Keratinocyte (primary cell): Measurements from ENCODE around the gene DOCK1. TPM values are rescaled to one million over a fixed set of nuclear protein-coding genes. Genes with fewer than 3 reads are reported as not detected.

ENCODE experiments used
- DNase-seq: peaks from one replicate; pipeline ENCODE4 v3.0.0-alpha.2; 2011; ENCODE audit warnings: low read depth, missing footprints, low spot score
- FAIRE-seq: peaks from 2 replicates; lab custom pipeline; 2011; peaks lifted over from hg19 to GRCh38; lab: Jason Lieb, UNC
- H2AFZ ChIP-seq: 2 replicates; pipeline ENCODE4 v1.6.0; 2012; ENCODE audit warnings: low read length, control low read depth, inconsistent platforms; ENCODE audit not compliant: control insufficient read depth
- H3K27ac ChIP-seq: 2 replicates; pipeline ENCODE4 v1.5.1; 2011; ENCODE audit warnings: low read length; ENCODE audit not compliant: control insufficient read depth, insufficient read depth
- H3K27me3 ChIP-seq: 3 replicates; pipeline ENCODE4 v1.6.0; 2011; ENCODE audit warnings: low read length; ENCODE audit not compliant: control insufficient read depth, insufficient read depth; ENCODE audit errors: extremely low read depth
- H3K36me3 ChIP-seq, 2 experiments: 2 replicates in 1 of 2; 3 replicates in 1 of 2; pipeline ENCODE4 v1.5.1; 2011; ENCODE audit warnings: low read length in 2 of 2, mild to moderate bottlenecking in 1 of 2; ENCODE audit not compliant: control insufficient read depth in 2 of 2, insufficient read depth in 2 of 2; ENCODE audit errors: extremely low read depth in 1 of 2
- H3K4me1 ChIP-seq: 3 replicates; pipeline ENCODE4 v1.5.1; 2011; ENCODE audit warnings: low read length; ENCODE audit not compliant: control insufficient read depth, insufficient read depth; ENCODE audit errors: extremely low read depth
- H3K4me2 ChIP-seq: 3 replicates; pipeline ENCODE4 v1.6.0; 2011; ENCODE audit warnings: low read depth, low read length; ENCODE audit not compliant: control insufficient read depth, insufficient read depth; ENCODE audit errors: extremely low read depth
- H3K4me3 ChIP-seq, 3 experiments: fragments of 200-600 bp in 1 of 3; sonication (generic) in 1 of 3; 2 replicates in 2 of 3; 3 replicates in 1 of 3; pipeline ENCODE4 v1.5.1; 2011 to 2016; ENCODE audit warnings: low read length in 3 of 3, mild to moderate bottlenecking in 3 of 3, control low read depth in 2 of 3, inconsistent platforms in 1 of 3, low read depth in 1 of 3, mixed read lengths in 1 of 3, mixed run types in 1 of 3, moderate library complexity in 1 of 3; ENCODE audit not compliant: control insufficient read depth in 2 of 3, insufficient read depth in 2 of 3; ENCODE audit errors: extremely low read depth in 1 of 3
- H3K79me2 ChIP-seq: 2 replicates; pipeline ENCODE4 v1.6.0; 2012; ENCODE audit warnings: low read length; ENCODE audit not compliant: control insufficient read depth, insufficient read depth
- H3K9ac ChIP-seq: 3 replicates; pipeline ENCODE4 v1.6.0; 2011; ENCODE audit warnings: low read length; ENCODE audit not compliant: control insufficient read depth, insufficient read depth; ENCODE audit errors: extremely low read depth
- H3K9me1 ChIP-seq: 3 replicates; pipeline ENCODE4 v1.6.0; 2011; ENCODE audit warnings: low read length; ENCODE audit not compliant: control insufficient read depth, insufficient read depth; ENCODE audit errors: extremely low read depth
- H3K9me3 ChIP-seq: 2 replicates; pipeline ENCODE4 v1.5.1; 2012; ENCODE audit warnings: low read depth, low read length; ENCODE audit not compliant: control insufficient read depth
- H4K20me1 ChIP-seq: 3 replicates; pipeline ENCODE4 v1.6.0; 2011; ENCODE audit warnings: low read length; ENCODE audit not compliant: control insufficient read depth, insufficient read depth; ENCODE audit errors: extremely low read depth
- CTCF ChIP-seq, 3 experiments: IDR thresholded peaks in 1 of 3; conservative IDR thresholded peaks in 1 of 3; optimal IDR thresholded peaks in 1 of 3; 2 replicates in 2 of 3; 3 replicates in 1 of 3; pipeline versions ENCODE3 to v1.5.1; 2011; ENCODE audit warnings: low read length in 3 of 3, mild to moderate bottlenecking in 3 of 3, moderate library complexity in 2 of 3, control low read depth in 1 of 3, inconsistent platforms in 1 of 3; ENCODE audit not compliant: insufficient read depth in 2 of 3; ENCODE audit errors: extremely low read depth in 1 of 3
- EZH2 ChIP-seq: IDR thresholded peaks from one replicate; pipeline ENCODE4 v1.6.1; 2012; ENCODE audit warnings: inconsistent platforms, mild to moderate bottlenecking, low read length, moderate library complexity
- dilution Hi-C: fragments of 300-500 bp; cut with MboI; formaldehyde crosslinking; loops from one replicate; pipeline ENCODE4 v1.7.0; 2020; ENCODE audit warnings: low sequenced_read_pairs; ENCODE audit not compliant: extremely low pct_ligation_motif_present
- polyA plus RNA-seq, 5 experiments: library from polyadenylated mRNA; depleted of rRNA in 3 of 5; stranded (reverse) in 3 of 5; stranded (forward) in 1 of 5; unstranded in 1 of 5; fragments of >200 nt; gene quantifications; 1 replicate in 1 of 5; 2 replicates in 3 of 5; 3 replicates in 1 of 5; pipeline versions ENCODE4 v1.2.1 to v1.2.3, GENCODE V29; 2011 to 2012; ENCODE audit warnings: missing spikeins in 2 of 5, low read depth in 1 of 5, low replicate concordance in 1 of 5

Gene DOCK1
- polyA plus RNA-seq, 1 donor (not counting 4 experiments of a cell fraction or from before 2014, with no cell fraction given): 15.7 TPM

- Histone ChIP-seq H4K20me1 (peaks cover 5% of the 10 kb centered on the region), H3K4me1 (no peaks in the 10 kb centered on the region), H3K9me1 (no peaks in the 10 kb centered on the region), H3K27me3 (no peaks in the 10 kb centered on the region), H2AFZ (no peak overlapping the region), H3K4me2 (no peak overlapping the region), H3K4me3 (no peak overlapping the region), H3K27ac (no peak overlapping the region), H3K9ac (no peak overlapping the region), H3K79me2 (no peaks in the 10 kb centered on the region), H3K36me3 (peaks cover 12 to 19% of the 10 kb centered on the region in 2 experiments), H3K9me3 (no peaks in the 10 kb centered on the region)
- no peak for FAIRE-seq
- no peak for DNase-seq
- TF ChIP-seq EZH2 (no peak), CTCF (optimal IDR thresholded peaks at IDR 0.05 in 1 of 3, IDR thresholded peaks at IDR 0.05 in 1 of 3, conservative IDR thresholded peaks at IDR 0.05 in 1 of 3; ENCODE audit: extremely low read depth in 1 of 3, insufficient read depth in 2 of 3, low read length in 3 of 3) (no peak)
- dilution Hi-C loops: no loop called here
Measured at GRCh38 chr10:127127822-127128221, 222.6 kb downstream of the DOCK1 start.

- no peaks in the 10 kb centered on the region for H3K9me3 ChIP-seq
- H3K9me1 ChIP-seq: no peaks in the 10 kb centered on the region
- H3K9ac ChIP-seq: no peak overlapping the region
- H3K79me2 ChIP-seq: no peaks in the 10 kb centered on the region
- no peak overlapping the region for H3K27ac ChIP-seq
- DNase-seq: no peak
- dilution Hi-C loops: no loop called here
- no peak overlapping the region for H3K4me3 ChIP-seq
- FAIRE-seq: no peak
- H3K4me1 ChIP-seq: no peaks in the 10 kb centered on the region
- peaks cover 12 to 20% of the 10 kb centered on the region in 2 experiments for H3K36me3 ChIP-seq
- H3K27me3 ChIP-seq: no peaks in the 10 kb centered on the region
- H4K20me1 ChIP-seq: peaks cover 5% of the 10 kb centered on the region
- no peak overlapping the region for H3K4me2 ChIP-seq
- H2AFZ ChIP-seq: no peak overlapping the region
- TF ChIP-seq CTCF (optimal IDR thresholded peaks at IDR 0.05 in 1 of 3, IDR thresholded peaks at IDR 0.05 in 1 of 3, conservative IDR thresholded peaks at IDR 0.05 in 1 of 3; ENCODE audit: extremely low read depth in 1 of 3, insufficient read depth in 2 of 3, low read length in 3 of 3): no peak
- no peak for TF ChIP-seq EZH2
Measured at GRCh38 chr10:127129104-127129503, 223.9 kb downstream of the DOCK1 start.
